NCI-H1694 (cell line): ENCODE results near the gene GIPC1.
"Not testable (repeated sequence)": the region's sequence is repeated elsewhere in the genome, so short reads cannot be mapped to it uniquely, and the experiment has no call there.

Experiments
- DNase-seq: peaks from one replicate; lab custom pipeline; 2025; lab: John Stamatoyannopoulos, UW

Gene GIPC1

GRCh38 chr19:14517840-14518505 is 22.0 kb upstream of the GIPC1 start, which contains the start of gene DNAJB1:
DNAJB1 (minus strand) TSS chr19:14518397; CDS start chr19:14518349, 48 bp downstream.
- DNase-seq, result no peak

GRCh38 chr19:14517446-14517839 is 21.5 kb upstream of the GIPC1 start:
- no peak for DNase-seq

- no peak for DNase-seq
These were observed 21.0 kb upstream of the GIPC1 start for GRCh38 chr19:14516746-14517438.

GRCh38 chr19:14516048-14516534 is 20.2 kb upstream of the GIPC1 start:
- DNase-seq, result no peak

- no peak for DNase-seq
These were observed 19.6 kb upstream of the GIPC1 start for GRCh38 chr19:14515501-14516047.

- DNase-seq, result no peak
These were observed 18.4 kb upstream of the GIPC1 start for GRCh38 chr19:14514215-14514863.

GRCh38 chr19:14512406-14512961 is 16.6 kb upstream of the GIPC1 start:
- DNase-seq, result no peak

- no peak for DNase-seq
These were observed 15.3 kb upstream of the GIPC1 start for GRCh38 chr19:14511229-14511593.

GRCh38 chr19:14510311-14511228 is 14.6 kb upstream of the GIPC1 start:
- no peak for DNase-seq

GRCh38 chr19:14507704-14508542 is 12.0 kb upstream of the GIPC1 start:
- no peak for DNase-seq

GRCh38 chr19:14505488-14506239 is 9.7 kb upstream of the GIPC1 start:
- DNase-seq, result peak; percentile 37

GRCh38 chr19:14504575-14504974 is 8.6 kb upstream of the GIPC1 start:
- DNase-seq, result not testable (repeated sequence)

GRCh38 chr19:14503285-14503684 is 7.4 kb upstream of the GIPC1 start:
- no peak for DNase-seq

GRCh38 chr19:14502334-14503092 is 6.6 kb upstream of the GIPC1 start:
- DNase-seq, result no peak

GRCh38 chr19:14497228-14497921 is 1.4 kb upstream of the GIPC1 start:
- DNase-seq, result no peak

- DNase-seq, result no peak
These were observed 904 bp upstream of the GIPC1 start for GRCh38 chr19:14496834-14497227.

- no peak for DNase-seq
These were observed 277 bp downstream of the GIPC1 start for GRCh38 chr19:14495672-14496028.

- DNase-seq, result no peak
These were observed 836 bp downstream of the GIPC1 start for GRCh38 chr19:14494910-14495671.
